GM23338 (cell line): Measurements from ENCODE around the gene GTF2F1. TPM values are rescaled to one million over a fixed set of nuclear protein-coding genes. Genes with fewer than 3 reads are reported as not detected.
A peak's percentile ranks its signal among the peaks of the same experiment; 100 is the strongest.

Experiments used
- ATAC-seq: fragments of 200-7000 bp; cut with Tn5 transposase; 3 replicates; pipeline ENCODE4 v1.9.1; 2020
- DNase-seq: peaks from one replicate; pipeline ENCODE4 v3.0.0-alpha.2; 2015; ENCODE audit warnings: low spot score
- H2AFZ ChIP-seq: fragments of 200-600 bp; sonication (generic); 2 replicates; pipeline ENCODE4 v1.8.0; 2016; ENCODE audit warnings: antibody characterized with exemption, mild to moderate bottlenecking, moderate library complexity
- H3F3A ChIP-seq: fragments of 200-600 bp; sonication (generic); replicated peaks from 2 replicates; pipeline ENCODE4 v1.8.0; 2017; ENCODE audit warnings: antibody characterized with exemption, mixed run types, low read depth
- H3K27ac ChIP-seq: fragments of 200-600 bp; sonication (generic); 2 replicates; pipeline ENCODE4 v1.6.1; 2016; ENCODE audit warnings: low read depth
- H3K27me3 ChIP-seq: fragments of 200-600 bp; sonication (generic); 2 replicates; pipeline ENCODE4 v1.8.0; 2016; ENCODE audit warnings: mild to moderate bottlenecking, mixed run types, moderate library complexity; ENCODE audit not compliant: insufficient read depth
- H3K36me3 ChIP-seq: fragments of 200-600 bp; sonication (generic); 2 replicates; pipeline ENCODE4 v1.8.0; 2016; ENCODE audit warnings: mild to moderate bottlenecking; ENCODE audit not compliant: insufficient read depth
- H3K4me1 ChIP-seq: fragments of 200-600 bp; sonication (generic); 2 replicates; pipeline ENCODE4 v1.8.0; 2016; ENCODE audit warnings: mild to moderate bottlenecking, moderate library complexity; ENCODE audit not compliant: insufficient read depth
- H3K4me2 ChIP-seq: fragments of 200-600 bp; sonication (generic); 2 replicates; pipeline ENCODE4 v1.7.1; 2017; ENCODE audit warnings: mixed run types
- H3K4me3 ChIP-seq: fragments of 200-600 bp; sonication (generic); 2 replicates; pipeline ENCODE4 v1.6.1; 2016; ENCODE audit warnings: mixed run types
- H3K79me2 ChIP-seq: fragments of 200-600 bp; sonication (generic); replicated peaks from 2 replicates; pipeline ENCODE4 v1.8.0; 2017; ENCODE audit warnings: mild to moderate bottlenecking; ENCODE audit not compliant: insufficient read depth
- H3K9me2 ChIP-seq: fragments of 200-600 bp; sonication (generic); 2 replicates; pipeline ENCODE4 v1.8.0; 2017; ENCODE audit not compliant: insufficient read depth
- H4K20me1 ChIP-seq: fragments of 200-600 bp; sonication (generic); replicated peaks from 2 replicates; pipeline ENCODE4 v1.8.0; 2017; ENCODE audit warnings: mild to moderate bottlenecking; ENCODE audit not compliant: insufficient read depth
- H3K27ac Mint-ChIP-seq: 2 replicates; pipeline ENCODE4 v1.8.0; 2020; ENCODE audit warnings: inconsistent platforms, mild to moderate bottlenecking, moderate library complexity, mixed read lengths
- H3K27me3 Mint-ChIP-seq: 3 replicates; pipeline ENCODE4 v1.8.0; 2022; ENCODE audit warnings: low read depth, mild to moderate bottlenecking, moderate library complexity, mixed read lengths, inconsistent platforms; ENCODE audit not compliant: insufficient read depth, poor library complexity
- H3K36me3 Mint-ChIP-seq: 3 replicates; pipeline ENCODE4 v1.8.0; 2021; ENCODE audit warnings: low read depth, mild to moderate bottlenecking, inconsistent platforms, moderate library complexity, mixed read lengths
- H3K4me1 Mint-ChIP-seq: 3 replicates; pipeline ENCODE4 v1.8.0; 2020; ENCODE audit warnings: mild to moderate bottlenecking, inconsistent platforms, mixed read lengths
- H3K4me3 Mint-ChIP-seq: 3 replicates; pipeline ENCODE4 v1.8.0; 2021; ENCODE audit warnings: moderate library complexity, mild to moderate bottlenecking, inconsistent platforms, mixed read lengths
- H3K9me3 Mint-ChIP-seq: 3 replicates; pipeline ENCODE4 v1.8.0; 2020; ENCODE audit warnings: moderate library complexity, mild to moderate bottlenecking, inconsistent platforms, mixed read lengths
- CREB1 ChIP-seq: fragments of 250-450 bp; sonication (Bioruptor Pico); IDR thresholded peaks from 2 replicates; pipeline ENCODE4 v1.5.0; 2020; ENCODE audit warnings: low read depth, mild to moderate bottlenecking, moderate library complexity
- ETS1 ChIP-seq: IDR thresholded peaks from 2 replicates; pipeline ENCODE4 v1.6.1; 2016; ENCODE audit warnings: antibody characterized with exemption
- EZH2 ChIP-seq: fragments of 200-600 bp; sonication (generic); IDR thresholded peaks from one replicate; pipeline ENCODE4 v1.8.0; 2017; ENCODE audit warnings: antibody characterized with exemption, mild to moderate bottlenecking, low read depth; ENCODE audit not compliant: unreplicated experiment
- JUNB ChIP-seq: IDR thresholded peaks from one replicate; pipeline ENCODE4 v1.6.1; 2016; ENCODE audit warnings: antibody characterized with exemption; ENCODE audit not compliant: unreplicated experiment
- POLR2AphosphoS5 ChIP-seq: IDR thresholded peaks from 2 replicates; pipeline ENCODE4 v1.6.1; 2016; ENCODE audit warnings: antibody characterized with exemption, low read depth
- long read RNA-seq: library from polyadenylated mRNA; unstranded; transcript quantifications from one replicate; pipeline ENCODE4 v2.0.0, GENCODE V29; 2020; ENCODE audit not compliant: unreplicated experiment
- polyA plus RNA-seq: library from polyadenylated mRNA; unstranded; fragments of >200 nt; fragmentation: Nextera tagmentation; extraction: Ambion mirVana; gene quantifications from 2 replicates; pipeline ENCODE4 v1.2.1, GENCODE V29; 2016
- total RNA-seq: library from RNA; depleted of rRNA; stranded (reverse); fragments of >200 nt; shearing (Covaris generic); gene quantifications from 2 replicates; pipeline ENCODE4 v1.2.3, GENCODE V29; 2014; rRNA removed

GTF2F1 gene
- total RNA-seq: 44.4 and 65.5 TPM in 2 replicates
- polyA plus RNA-seq: 62.1 and 76.1 TPM in 2 replicates
- long read RNA-seq, transcript GTF2F1-201 (13 exons, 2,731 nt): major isoform, 13 of 22 reads
- long read RNA-seq, partial matches to known transcripts: 4 of 22 reads
- long read RNA-seq, other reads (novel, unspliced or antisense): 5 of 22 reads

DNA sequence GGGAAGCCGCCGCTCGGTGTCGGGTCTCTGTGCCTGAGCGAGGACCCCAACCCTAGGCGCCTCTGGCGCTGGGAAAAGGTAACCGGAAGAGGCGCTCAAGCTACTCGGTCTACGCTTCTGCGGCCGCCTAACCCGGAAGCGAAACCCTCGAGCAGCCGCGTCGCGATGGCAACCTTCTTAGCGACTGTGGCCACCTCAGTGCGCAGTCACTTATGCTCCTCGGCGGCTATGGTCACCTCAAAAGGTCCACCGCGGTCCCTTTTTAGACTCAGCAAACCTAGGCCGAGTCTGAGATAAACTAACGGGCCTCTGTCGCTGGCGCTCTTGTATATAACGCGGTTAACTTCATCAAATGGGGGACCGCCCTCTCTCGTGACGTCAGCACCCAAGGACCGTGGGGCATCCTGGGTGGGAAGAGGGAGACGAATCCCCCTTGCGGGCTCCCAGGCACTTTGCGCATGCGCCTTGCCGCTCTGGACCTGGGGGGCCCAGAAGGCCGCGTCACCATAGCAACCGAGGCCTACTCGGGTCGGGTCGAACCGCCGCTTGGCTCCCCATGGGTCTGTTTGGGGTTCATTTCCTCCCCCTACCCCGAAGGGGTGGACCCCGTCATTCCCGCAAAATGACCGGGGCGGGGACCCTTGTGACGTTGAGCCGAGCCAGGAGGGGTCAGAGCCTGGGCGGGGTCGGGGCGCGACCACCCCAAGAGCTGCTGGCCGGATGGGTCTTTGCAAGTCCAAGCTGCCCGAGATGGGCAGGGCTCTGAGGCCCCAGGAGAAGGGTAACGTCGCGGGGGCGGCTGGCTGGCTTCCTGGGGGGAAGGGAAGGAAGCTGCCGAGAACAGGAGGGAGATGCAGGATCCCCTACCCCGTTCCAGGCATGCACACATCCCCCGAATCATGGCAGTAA lies at the start of gene GTF2F1:
TSS of gene GTF2F1 (minus strand) at position 91 of the 909 bp plus-strand sequence. CDS start 169 bp downstream, outside the sequence.
- TF ChIP-seq CREB1 (peak; percentile 96), ETS1 (peak; percentile 73), EZH2 (no peak), POLR2AphosphoS5 (peak; percentile 56)
- Histone ChIP-seq H3K27ac (peak within 1 kb of the TSS; percentile 95), H3K4me2 (peak within 1 kb of the TSS; percentile 99), H3K36me3 (peaks cover 6% of the 10 kb centered on the region; the same call in 1 of the 2 replicates), H3K79me2 (peaks cover 20% of the 10 kb centered on the region), H3K4me3 (peak within 1 kb of the TSS; percentile 99), H3K9me2 (no peaks in the 10 kb centered on the region), H2AFZ (peak within 1 kb of the TSS; percentile 86), H3F3A (peaks cover 6% of the 10 kb centered on the region; the same call in 1 of the 2 replicates), H3K27me3 (no peaks in the 10 kb centered on the region), H4K20me1 (no peaks in the 10 kb centered on the region; the same call in 1 of the 2 replicates), H3K4me1 (peaks cover 7% of the 10 kb centered on the region; the same call in 1 of the 2 replicates)
- no peaks in the 10 kb centered on the region; the same call in 2 of the 3 replicates for H3K9me3 Mint-ChIP-seq
- peaks cover 18% of the 10 kb centered on the region for H3K36me3 Mint-ChIP-seq
- peak within 1 kb of the TSS; percentile 97 for H3K4me3 Mint-ChIP-seq
- peak within 1 kb of the TSS; percentile 99 for H3K27ac Mint-ChIP-seq
- peaks cover 12% of the 10 kb centered on the region for H3K27me3 Mint-ChIP-seq
- ATAC-seq: peak; percentile 85
- peaks cover 18% of the 10 kb centered on the region for H3K4me1 Mint-ChIP-seq
- peak; percentile 97 for DNase-seq

DNA sequence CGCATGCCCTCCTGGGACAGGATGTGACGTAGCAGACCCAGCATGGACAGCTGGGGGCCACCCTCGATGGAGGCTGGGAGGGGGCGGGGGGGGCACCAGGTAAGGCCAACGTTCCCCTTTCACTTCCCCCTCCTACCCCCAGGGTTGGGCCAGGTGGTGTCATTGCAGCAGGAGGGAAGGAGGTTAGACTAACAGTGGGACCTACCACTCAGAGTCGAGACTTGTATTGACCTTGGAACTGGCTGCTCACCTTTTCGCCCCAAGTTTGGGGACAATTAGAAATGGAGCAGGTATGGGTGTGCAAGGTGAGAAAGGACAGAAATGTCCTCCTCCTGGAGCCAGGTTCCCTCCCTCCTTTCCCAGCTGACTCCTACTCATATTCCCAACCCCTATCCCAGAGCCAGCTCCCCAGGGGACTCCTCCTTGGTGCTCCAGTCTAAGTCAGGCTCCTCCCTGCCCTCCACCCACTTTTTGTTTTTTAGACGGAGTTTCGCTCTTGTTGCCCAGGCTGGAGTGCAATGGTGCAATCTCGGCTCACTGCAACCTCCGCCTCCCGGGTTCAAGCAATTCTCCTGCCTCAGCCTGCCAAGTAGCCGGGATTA lies 49.2 kb upstream of the GTF2F1 start:
- Histone ChIP-seq H3K27me3 (no peaks in the 10 kb centered on the region), H3K27ac (no peak overlapping the region), H3K4me1 (no peaks in the 10 kb centered on the region), H3K9me2 (no peaks in the 10 kb centered on the region), H3K4me2 (no peak overlapping the region), H3K4me3 (no peak overlapping the region), H2AFZ (no peak overlapping the region), H3K36me3 (no peaks in the 10 kb centered on the region), H3K79me2 (no peaks in the 10 kb centered on the region), H4K20me1 (no peaks in the 10 kb centered on the region; the same call in 1 of the 2 replicates), H3F3A (no peaks in the 10 kb centered on the region)
- no peak for DNase-seq
- ATAC-seq: no peak
- Mint-ChIP-seq H3K27ac (no peak overlapping the region), H3K27me3 (peaks cover 3% of the 10 kb centered on the region), H3K4me3 (no peak overlapping the region), H3K36me3 (peaks cover 8% of the 10 kb centered on the region), H3K9me3 (peaks cover 2% of the 10 kb centered on the region; the same call in 1 of the 3 replicates), H3K4me1 (no peaks in the 10 kb centered on the region)
- TF ChIP-seq JUNB: no peak

DNA sequence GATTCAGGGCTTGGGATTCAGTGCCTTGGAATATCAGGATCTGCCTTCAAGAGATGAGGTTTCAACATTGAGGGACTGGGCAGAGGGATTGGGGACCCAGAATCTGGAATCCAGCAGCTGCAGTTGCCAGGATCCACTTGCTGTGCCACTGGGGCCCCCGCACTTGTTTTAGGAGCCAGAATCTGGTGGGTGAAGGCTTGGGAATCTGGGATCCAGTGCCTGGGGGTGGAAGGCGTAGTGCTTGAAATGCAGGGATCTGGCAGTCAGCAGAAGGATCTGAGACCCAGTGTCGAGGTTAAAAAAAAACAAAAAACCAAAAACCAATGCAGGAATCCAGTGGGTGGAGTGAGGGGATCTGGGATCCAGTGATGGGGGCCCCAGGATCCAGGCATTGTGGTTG lies 47.9 kb upstream of the GTF2F1 start:
- no peaks in the 10 kb centered on the region for H3K9me3 Mint-ChIP-seq
- no peak for ATAC-seq
- H3K4me2 ChIP-seq: no peak overlapping the region
- H2AFZ ChIP-seq: no peak overlapping the region
- H3K4me1 Mint-ChIP-seq: no peaks in the 10 kb centered on the region
- no peak overlapping the region; the same call in 1 of the 2 replicates for H3K27ac Mint-ChIP-seq
- H3K27me3 ChIP-seq: no peaks in the 10 kb centered on the region
- no peaks in the 10 kb centered on the region for H3K9me2 ChIP-seq
- H3K36me3 Mint-ChIP-seq: peaks cover 4% of the 10 kb centered on the region; the same call in 2 of the 3 replicates
- H4K20me1 ChIP-seq: no peaks in the 10 kb centered on the region; the same call in 1 of the 2 replicates
- H3K4me1 ChIP-seq: no peaks in the 10 kb centered on the region
- no peaks in the 10 kb centered on the region for H3F3A ChIP-seq
- no peak overlapping the region for H3K27ac ChIP-seq
- H3K27me3 Mint-ChIP-seq: no peaks in the 10 kb centered on the region
- no peaks in the 10 kb centered on the region for H3K79me2 ChIP-seq
- no peak for DNase-seq
- no peak overlapping the region for H3K4me3 ChIP-seq
- no peaks in the 10 kb centered on the region for H3K36me3 ChIP-seq
- no peak overlapping the region for H3K4me3 Mint-ChIP-seq
- no peak for TF ChIP-seq POLR2AphosphoS5
- no peak for TF ChIP-seq EZH2
